Stimulated activated CD8-positive, alpha-beta memory T cell treated with anti-CD3 and anti-CD28 coated beads, Interleukin-7, amount 100 ng/mL, for 4 hours (primary cell): ENCODE data around the gene G3BP2.
"Not testable (repeated sequence)": the region's sequence is repeated elsewhere in the genome, so short reads cannot be mapped to it uniquely, and the experiment has no call there.

Experiments
- DNase-seq, 2 donors: peaks; one replicate each; pipeline ENCODE4 v3.0.0-alpha.2; 2020; ENCODE audit warnings: low read depth in 2 of 2

Gene G3BP2

DNA sequence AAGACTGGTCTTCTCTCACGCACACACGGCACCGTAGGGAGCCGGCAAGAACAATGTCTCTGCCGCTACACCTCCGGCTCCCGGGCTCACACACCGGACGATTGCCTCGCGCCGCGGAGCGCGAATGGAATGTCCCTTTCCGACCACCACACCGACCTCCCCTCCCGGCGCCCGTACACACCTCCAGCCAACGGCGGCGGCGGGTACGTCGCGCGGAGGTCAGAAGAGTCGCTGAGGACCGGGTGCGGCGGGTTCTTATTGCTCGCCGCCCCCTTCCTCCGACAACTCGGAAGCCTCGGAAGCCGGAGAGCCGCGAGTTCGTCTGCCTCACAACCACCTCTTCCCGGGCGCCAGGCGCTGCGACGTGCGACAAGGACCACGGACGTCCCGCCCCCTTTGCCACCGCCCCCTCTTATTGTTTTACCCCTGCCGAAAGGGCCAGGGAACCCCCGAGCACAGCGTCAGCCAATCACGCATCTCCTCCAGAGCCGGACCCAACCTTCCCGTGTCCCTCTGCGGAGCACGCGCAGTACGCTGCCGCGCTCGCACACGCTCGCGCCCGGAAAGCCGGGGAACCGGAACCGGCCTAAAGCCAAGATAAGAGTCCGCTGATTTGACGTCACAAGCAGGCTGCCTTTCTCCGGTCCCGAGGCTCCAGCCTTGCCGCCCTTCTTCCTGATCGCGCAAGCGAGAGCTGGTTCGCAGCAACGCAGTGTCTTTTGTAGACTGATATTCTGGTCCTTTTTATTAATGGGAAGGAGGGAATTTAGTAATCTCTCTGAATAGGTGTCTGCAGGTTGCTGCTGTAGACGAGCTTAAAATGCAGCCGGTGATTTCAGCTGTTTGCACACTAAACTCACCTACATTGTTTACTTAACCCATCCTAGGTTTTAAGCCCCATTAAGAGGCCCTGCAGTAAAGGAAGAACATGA lies at the start of gene G3BP2:
Gene G3BP2, minus strand, starts transcription at position 385 of the 932 bp plus-strand sequence. CDS start 11,386 bp downstream, outside the sequence.
- DNase-seq: peak; percentile 97 to 98

DNA sequence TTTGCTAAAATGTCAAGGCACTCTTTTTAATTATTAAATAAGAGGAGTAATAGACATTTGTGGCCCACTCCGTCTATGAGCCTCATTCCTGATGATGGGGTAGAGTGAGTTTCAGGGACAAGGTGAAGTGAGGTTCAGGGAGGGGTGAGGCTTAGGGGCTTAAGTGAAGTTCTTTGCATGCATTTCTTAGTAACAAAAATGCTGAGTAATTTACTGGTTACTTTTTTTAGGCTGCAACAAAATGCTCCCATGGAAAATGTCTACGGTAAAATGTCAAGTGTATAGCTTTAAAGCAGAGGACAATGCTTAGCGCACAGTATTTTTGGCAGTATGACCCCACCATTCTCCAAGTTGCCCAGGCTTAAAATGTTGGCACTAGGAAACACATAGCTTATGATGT lies 49.2 kb upstream of the G3BP2 start:
- no peak for DNase-seq

DNA sequence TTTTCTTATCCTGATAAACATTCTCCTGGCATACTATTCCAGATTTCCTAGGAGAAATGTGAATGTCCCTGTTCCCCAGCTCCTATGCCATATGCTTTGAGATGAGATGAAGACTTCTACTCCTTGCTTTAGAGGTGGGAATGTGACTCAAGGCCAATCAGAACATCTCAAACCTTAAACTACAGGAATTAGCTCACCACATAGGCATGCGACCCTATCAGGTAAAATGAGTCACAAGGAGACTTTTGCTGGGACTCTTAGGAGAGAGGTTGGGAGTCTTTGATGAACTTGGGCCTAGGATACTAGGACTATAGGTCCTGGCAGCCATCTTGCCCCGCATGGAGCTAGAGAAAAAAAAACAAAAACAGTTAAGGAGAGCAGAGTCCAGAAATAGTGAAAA lies 45.3 kb upstream of the G3BP2 start:
- DNase-seq: no peak

DNA sequence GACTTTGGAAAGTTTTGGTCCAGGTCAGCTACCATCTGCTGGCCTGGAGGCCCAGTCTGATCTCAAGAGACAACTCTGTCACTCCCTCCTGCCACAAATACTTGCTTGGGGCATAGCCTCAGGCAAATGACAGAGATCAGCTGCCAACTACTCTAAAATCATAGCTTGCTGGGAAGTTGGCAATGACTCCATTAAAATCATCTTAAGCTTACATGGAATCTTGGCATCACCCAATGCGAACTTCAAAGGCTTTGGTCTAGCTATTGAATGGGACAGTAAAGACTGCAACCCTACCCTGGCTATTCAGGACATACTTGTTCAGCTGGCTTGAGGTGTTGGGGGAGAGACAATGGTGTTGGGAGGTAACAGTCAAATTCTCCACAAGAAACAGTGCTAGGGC lies 44.2 kb upstream of the G3BP2 start:
- no peak for DNase-seq

DNA sequence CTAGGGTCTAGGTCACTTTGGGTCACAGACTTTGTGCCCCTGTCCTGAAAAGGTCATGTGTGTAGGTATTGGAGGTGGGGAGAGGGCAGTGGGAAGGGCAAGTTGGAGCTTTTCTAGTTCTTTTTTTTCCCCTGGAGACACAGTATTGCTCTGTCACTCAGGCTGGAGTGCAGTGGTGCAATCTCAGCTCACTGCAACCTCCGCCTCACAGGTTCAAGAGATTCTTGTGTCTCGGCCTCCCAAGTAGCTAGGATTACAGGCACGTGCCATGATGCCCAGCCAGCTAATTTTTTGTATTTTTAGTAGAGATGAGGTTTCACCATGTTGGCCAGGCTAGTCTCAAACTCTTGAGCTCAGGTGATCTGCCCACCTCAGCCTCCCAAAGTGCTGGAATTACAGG lies 42.8 kb upstream of the G3BP2 start:
- not testable (repeated sequence) for DNase-seq

DNA sequence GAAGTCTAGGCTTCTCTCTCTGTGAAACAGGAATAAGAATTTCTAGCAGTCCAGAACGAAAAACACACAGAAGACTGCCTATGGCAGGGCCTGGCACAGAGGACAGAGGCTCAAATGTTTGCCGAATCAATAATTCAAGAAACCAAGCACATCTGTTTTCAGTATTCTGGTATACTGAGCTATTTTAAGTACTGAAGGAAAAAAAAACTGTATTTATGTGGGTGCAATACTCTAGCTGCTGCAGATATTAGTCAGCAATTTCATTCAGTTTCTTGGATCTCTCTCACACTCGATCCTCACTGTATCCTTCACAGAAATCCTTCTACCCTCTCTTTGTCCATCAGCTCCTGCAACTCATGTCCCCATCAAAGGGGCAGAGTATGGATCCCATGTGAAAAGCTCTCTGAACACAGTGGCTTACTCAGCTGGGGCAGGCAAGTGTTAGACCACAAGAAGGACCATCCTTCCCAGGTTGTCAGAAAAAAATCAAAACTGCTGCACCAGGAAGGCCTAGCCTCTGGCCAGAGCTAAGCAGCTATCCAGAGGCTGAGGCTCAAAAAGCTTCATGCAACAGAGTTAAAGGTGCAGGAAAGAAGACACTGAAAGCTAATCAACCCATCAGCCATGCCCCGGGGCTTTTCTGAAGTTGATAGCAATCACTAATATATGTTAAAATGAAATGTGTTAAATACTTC lies 42.0 kb upstream of the G3BP2 start:
- DNase-seq: no peak

DNA sequence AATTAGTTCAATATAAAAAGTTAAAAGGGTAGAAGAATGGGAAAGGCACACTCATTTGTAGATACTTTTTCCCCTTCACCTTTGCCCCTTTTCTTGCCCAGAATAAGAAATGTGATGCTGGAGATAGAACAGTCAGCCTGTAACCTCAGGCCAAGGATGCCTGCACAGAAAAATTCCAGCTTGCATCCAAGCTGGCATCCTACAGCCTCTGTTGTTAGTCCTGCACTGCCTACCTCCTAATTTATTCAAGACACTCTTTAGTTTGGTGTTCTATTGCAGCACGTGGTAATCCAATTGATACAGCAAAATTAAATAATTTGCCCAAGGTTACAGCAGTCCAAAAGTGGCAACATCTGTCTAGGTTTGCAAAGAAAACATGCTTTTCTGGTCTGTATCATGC lies 41.5 kb upstream of the G3BP2 start:
- no peak for DNase-seq

DNA sequence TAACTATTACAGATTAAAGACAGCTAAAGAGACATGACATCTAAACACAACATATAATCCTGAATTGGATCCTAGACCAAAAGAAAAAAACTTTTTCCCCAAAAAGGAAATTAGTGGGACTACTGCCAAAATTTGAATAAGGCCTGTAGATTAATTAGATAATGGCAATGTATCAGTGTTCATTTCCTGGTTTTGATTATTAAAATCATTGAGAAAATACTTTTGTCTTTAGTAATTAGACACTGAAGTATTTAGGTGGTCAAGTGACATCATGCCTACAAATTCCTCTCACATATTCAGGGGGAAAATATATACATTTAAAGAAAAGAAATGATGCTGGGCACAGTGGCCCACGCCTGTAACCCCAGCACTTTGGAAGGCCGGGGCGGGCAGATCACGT lies 40.8 kb upstream of the G3BP2 start:
- DNase-seq: no peak

DNA sequence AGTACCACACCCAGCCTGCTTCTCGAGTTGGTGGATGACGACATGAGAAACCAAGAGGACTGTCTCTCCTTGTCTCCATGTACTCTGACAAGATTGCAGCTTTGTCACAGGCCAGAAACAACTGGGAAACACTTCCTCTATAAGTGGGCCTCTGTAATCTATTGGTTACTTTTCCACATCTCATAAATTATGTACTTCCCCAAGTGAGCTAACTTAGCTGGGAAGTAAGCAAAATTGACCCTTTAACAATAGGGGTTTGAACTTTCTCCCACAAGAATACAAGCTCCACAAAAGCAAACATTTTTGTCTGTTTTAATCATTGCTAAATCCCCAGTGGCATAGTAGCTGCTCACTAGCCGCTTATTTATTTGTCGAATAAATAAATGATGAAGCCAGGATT lies 37.0 kb upstream of the G3BP2 start:
- DNase-seq: no peak

DNA sequence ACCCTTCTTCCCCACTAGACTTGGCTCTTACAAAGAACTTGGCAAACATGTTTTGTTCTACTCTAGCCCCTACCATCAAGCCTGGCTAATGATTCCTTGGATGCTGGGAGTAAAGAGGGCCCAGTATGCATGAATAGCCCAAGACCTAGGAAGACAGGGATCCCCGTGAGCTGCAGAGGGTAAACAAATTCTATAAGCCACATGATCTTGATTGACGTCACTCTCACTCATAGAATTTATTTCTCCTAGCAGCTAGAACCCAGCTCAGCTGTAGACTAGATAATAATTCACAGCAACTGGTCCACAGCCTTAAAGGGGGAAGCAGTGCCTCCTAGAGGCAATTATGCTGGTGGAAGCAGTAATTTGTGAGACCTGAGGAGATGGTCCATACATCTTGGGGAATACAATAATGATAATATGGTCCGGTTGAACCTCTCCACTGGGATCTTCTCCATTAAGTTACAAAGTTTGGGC lies 35.0 kb upstream of the G3BP2 start:
- DNase-seq: peak; percentile 17 to 39

DNA sequence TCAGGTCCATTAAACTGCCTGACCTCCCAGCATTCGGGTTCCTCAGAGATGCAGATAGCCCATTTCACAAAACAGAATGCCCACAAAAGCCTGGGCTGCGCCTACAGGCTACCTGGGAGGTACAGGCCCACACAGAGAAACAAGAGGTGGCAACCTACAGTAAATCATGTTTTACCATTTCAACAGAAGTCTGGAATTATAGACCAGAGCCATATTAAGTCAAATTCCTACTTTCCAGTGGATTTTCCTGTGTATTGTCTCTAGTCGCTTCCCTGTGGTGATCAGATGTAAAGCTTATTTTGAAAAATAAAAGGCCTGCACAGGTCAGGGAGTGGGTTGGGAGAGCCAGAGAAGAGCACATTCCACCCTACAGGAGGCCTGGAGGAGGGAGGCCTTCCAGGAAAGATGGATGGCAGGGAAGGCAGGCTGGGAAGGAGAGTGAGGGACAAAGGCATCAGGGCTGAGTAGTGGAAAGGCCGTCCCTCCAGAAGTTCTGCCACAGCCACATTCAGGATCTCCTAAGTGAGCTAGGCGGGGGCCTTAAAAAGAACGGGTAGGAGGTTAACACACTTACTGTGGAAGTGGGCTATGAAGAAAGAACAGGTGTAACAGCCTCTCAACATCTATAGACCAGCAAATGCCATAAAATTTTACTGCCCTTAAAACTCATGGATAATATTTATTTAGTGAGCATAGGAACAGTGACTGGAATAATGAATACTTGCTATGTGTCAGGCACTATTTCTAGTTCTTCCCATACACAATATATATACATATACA lies 32.2 kb upstream of the G3BP2 start:
- no peak for DNase-seq

DNA sequence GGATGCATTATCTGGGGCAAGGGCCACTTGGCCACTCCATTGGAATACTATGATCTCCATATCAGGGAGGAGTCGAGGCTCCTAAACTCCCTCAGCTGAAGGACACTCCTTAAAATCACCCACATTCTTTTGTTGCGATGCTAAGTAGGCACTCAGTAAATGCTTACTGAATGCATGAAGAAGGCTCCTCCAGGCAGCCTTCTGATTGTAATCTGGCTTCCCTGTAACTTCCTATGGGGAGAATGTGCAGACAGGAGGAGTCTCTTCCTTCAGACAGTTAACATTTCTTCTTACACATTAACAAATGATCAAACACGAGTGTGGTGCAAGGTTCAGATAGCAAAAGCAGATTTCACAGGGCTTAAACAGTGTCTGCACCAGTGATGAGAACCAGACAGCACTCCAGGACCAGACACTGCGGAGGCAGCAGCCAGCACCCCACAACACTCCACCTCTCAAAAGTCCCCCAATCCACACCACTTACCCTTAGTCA lies 29.8 kb upstream of the G3BP2 start:
- DNase-seq: no peak

DNA sequence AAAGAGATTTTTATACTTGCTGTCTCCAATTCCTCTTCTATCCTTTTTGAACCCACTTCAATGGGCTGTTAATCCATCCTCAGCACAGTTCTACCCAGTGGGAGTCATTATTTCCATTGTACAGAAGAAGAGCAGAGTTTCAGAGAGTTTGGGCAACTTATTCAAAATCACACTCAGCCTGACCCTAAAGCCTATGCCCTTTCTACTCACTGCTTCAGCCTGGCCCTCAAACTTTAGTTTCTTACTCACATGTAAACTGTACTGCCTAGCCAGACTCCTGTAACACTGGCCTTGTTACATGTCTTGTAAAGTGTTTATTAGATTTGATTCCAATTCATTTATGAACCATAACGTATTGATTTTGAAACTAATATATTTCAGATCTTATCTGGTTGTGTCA lies 26.1 kb upstream of the G3BP2 start:
- no peak for DNase-seq

DNA sequence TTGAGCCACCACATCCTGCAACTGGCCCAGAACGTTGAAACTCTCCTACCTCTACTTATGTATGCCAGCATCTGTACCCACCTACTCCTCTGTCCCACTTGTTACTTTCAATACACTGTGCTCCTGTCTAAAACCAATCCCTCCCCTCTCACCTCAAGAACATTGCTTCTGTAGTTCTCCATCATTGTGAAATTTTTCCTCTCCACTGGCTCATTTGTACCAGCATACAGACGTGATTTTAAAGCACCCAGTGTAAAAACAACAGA lies 25.7 kb upstream of the G3BP2 start:
- DNase-seq: no peak

DNA sequence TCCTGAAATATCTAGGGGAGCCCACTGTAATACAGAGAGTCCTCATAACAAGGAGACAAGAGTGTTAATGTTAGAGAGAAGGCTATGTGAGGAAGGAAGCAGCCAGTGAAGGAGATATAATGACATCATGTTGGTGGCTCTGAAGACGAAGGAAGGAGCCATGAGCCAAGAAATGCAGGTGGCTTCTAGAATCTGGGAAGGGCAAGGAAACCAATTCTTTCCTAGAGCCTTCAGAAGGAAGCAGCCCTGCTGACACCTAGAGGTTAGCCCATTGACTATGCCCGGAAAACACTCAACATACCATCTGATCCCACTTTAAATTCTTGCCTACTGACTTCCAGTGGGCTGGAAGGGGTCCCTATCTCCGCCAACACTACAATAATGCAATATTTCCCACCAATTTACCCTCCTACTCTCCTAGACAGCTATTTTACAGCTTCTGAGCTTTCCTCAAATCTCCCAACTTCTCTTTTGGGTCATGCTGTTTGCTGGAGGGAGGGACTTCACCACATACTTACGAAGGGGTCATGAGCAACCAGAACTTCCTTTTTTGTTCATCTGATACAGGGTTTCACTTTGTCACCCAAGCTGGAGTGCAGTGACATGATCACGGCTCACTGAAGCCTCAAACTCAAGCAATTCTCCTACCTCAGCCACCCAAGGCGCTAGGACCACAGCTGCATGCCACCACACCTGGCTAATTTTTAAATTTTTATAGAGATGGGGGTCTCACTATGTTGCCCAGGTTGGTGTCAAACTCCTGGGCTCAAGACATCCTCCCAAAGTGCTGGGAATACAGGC lies 25.2 kb upstream of the G3BP2 start:
- no peak for DNase-seq

DNA sequence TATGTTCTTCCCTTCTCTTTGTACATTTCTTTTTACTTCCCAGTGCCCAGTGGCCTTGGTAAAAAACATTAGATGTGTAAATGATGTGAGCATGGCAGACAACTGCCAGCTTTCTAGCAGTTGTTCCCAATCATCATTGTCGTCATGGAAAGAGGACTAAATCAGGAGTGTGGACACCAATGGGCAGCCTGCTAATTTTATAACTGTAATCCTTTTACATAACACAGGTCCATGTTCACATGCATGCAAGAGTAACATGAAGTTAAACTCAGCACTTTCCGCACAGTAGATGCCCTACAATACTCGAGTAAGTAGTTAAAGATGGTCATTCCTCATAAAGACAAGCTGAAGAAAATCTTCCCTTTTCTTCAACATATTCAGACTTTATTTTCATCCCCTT lies 23.4 kb upstream of the G3BP2 start:
- DNase-seq: no peak

DNA sequence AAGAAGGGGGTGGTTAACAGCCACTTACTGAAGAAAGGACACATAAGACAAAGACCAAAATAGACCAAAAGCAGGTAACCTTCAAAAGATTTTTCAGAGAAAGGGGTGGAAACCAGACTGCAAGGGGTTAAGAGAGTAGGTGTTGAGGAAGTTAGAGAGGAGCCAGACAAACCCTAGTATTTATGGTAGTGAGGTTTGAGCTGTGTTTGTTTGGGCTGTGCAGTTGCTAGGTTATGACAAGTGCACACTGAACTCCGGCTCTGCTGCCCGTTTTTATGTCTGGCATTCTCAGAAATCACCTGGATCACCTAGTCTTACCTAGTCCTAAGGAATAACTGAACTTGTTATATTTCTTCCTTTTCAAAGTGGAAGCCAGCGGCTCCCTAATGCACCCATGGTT lies 22.9 kb upstream of the G3BP2 start:
- DNase-seq: no peak

DNA sequence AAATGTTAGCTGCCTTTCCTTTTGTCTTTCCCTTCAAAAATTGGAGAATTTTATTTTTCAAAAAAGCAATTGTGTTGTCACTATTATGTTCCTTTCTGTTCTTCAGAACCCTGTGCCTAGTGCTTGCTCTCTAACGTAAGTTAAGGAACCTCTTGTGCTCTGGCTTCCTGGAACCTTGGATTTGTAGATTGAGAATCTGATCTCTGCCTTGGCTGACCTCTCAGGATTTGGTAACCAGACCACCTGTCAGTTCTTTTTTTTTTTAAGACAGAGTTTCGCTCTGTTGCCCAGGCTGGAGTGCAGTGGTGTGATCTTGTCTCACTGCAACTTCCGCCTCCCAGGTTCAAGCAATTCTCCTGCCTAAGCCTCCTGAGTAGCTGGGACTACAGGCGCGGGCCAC lies 18.9 kb upstream of the G3BP2 start:
- DNase-seq: not testable (repeated sequence)

DNA sequence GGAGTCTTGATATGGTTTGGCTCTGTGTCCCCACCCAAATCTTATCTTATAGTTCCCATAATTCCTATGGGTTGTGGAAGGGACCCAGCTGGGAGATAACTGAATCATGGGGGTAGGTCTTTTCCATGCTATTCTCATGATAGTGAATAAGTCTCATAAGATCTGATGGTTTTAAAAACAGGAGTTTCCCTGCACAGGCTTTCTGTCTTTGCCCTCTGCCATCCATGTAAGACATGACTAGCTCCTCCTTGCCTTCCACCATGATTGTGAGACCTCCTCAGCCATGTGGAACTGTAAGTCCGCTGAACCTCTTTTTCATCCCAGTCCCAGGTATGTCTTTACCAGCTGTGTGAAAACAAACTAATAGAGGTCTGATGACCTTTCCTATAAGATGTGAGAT lies 13.9 kb upstream of the G3BP2 start:
- DNase-seq: not testable (repeated sequence)

DNA sequence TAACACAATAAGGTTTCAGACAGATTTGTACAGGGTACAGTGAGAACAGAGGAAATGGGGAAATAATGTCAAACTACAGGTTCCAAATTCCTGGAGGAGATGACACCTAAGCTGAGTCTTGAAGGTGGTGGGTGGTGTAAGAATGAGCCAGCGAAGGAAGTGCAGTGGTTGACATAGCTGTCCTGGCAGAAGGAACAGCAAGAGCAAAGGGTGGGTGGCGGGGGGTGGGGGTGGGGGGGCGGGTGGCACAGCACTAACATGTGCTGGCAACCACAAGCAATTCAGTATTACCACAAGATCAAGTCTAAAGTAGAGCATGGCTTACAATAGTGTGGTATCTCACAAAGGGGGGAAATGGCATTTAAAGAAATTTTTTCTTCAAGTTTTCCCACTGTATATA lies 13.1 kb upstream of the G3BP2 start:
- peak; percentile 44 for DNase-seq

DNA sequence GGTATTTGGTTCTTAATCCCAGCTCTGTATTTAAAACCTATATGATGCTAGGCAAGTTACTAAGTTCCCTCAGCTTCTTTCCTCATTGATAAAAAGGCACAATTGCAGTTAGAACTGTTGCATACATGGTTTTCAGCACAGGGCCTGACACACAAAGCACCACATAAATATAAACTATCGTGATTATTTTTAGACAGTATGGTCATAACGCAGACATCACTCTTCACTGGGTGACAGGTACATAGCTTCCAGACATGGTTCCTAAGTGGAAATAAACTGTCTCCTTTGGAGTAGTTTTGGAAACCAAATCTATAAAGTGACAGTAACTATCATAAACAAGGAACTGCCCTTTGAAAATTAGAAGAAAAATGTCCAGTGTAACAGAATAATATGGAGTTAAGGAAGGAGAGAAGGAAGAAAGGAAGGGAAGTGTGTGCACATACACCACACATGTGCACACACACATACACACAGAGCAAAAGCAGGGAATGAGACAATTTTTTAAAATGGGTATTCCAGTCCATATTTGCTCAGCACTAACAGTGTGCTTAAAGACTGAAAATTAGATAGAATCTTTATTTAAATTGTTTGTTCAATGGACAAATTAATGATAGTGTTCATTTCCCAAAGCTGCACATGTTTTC lies 12.5 kb upstream of the G3BP2 start:
- DNase-seq: no peak
